A204.1 (cell line): Measurements from ENCODE around the gene KLHDC4.
"Not testable (repeated sequence)": the region's sequence is repeated elsewhere in the genome, so short reads cannot be mapped to it uniquely, and the experiment has no call there.

Source experiments
- FAIRE-seq: peaks from 2 replicates; lab custom pipeline; 2012; peaks lifted over from hg19 to GRCh38; lab: Jason Lieb, UNC

Gene KLHDC4

DNA sequence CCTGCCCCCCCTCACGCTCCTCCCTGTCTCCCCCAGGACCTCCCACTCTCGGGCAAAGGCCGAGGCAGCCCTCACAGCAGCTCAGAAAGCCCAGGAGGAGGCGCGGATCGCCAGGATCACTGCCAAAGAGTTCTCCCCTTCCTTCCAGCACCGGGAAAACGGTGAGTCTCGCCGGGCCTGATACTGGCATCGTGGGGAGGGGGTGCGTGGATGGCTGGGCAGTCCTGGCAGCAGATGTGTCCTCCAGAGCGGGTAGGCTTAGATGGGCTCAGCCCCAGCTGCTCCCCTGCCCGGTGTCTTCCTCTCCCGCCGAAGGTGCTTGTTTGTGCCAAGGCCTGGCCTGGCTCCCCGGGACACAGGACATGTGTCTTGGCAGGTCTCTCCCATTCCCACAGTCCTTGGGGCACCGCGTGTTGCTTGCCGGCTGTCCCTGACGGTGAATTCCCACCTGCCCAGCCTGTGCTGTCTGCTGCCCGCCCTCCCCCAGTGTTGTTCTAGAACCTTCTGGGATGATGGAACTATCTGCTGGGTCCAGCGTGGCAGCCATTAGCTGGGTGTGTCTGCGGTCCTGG, 81.6 kb downstream of the KLHDC4 start:
- FAIRE-seq = no peak

DNA sequence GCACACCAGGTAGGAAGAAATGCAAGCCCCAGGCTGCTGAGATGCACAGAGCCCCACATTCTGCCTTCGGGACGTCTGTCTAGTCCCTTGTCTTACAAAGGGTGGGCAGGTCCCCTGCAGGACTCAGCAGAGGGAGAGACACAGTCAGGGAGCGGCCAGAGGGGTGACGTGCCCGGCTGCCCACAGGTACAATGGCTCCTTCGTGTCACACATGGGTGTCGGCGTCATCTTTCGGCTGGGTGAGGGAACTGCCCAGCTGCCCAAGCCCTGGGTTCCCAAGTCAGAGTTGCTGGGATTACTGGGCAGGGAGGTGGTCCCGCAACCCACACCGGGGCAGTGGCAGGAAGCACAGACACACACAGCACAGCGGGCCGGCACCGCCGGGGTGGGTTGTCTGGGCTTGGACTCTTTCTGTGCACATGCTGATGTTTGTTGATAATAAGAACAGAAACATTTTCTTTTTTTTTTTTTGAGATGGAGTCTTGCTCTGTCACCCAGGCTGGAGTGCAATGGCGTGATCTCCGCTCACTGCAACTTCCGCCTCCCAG, 82.9 kb downstream of the KLHDC4 start:
- no peak for FAIRE-seq

DNA sequence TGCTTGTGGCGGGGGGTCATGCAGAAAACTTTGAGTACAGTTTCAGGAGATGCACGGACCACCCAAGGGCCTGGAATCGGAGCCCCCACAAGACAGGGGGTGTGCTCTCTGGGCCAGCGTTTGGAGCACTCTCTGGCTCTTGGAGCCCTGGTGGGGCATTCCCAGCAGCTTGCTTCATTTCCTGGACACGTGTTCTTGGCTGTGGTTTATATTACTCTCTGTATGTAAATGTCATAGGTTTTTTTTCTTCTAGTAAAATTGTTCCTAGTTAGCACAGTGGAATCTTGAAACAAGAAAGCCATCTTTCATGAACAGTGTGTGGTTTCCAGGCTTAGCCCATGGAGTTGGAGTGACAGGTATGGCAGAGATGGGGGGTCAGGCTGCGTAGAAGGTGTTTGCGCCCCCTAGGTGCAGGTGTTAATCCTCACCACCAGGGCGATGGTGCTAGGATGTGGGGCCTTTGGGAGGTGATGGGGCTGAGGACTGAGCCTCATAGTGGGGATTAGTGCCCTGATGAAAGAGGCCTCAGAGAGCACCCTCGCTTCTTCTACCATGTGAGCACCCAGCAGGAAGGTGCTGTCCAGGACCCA, 83.7 kb downstream of the KLHDC4 start:
- FAIRE-seq = no peak

DNA sequence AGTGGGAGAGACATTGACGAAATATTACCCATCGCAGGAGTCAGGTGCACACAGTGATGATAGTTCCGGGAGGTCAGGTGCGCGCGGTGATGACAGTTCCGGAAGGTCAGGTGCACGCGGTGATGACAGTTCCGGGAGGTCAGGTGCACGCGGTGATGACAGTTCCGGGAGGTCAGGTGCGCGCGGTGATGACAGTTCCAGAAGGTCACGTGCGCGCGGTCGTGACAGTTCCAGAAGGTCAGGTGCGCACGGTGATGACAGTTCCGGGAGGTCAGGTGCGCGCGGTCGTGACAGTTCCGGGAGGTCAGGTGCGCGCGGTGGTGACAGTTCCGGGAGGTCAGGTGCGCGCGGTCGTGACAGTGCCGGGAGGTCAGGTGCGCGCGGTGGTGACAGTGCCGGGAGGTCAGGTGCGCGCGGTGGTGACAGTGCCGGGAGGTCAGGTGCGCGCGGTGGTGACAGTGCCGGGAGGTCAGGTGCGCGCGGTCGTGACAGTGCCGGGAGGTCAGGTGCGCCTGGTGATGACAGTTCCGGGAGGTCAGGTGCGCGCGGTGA, 84.7 kb downstream of the KLHDC4 start:
- FAIRE-seq = not testable (repeated sequence)

DNA sequence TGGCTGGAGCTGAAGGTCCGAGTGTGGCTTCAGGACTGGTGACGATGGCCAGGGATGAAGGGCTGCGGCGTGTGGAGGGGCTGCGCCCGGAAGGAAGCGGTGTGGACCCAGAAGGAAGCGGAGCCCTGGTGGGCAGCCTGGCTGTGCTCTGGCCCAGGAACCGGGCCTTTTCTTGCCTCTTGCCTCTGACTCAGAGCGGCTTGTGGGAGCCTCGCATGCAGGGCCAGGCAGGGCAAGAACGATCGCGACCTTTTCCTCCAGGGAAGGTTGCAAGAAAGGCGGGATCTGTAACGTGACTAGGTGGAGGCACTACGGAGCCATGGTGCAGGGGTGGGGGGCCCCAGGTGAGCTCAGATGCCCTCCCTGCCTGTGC, 85.5 kb downstream of the KLHDC4 start:
- FAIRE-seq = no peak

DNA sequence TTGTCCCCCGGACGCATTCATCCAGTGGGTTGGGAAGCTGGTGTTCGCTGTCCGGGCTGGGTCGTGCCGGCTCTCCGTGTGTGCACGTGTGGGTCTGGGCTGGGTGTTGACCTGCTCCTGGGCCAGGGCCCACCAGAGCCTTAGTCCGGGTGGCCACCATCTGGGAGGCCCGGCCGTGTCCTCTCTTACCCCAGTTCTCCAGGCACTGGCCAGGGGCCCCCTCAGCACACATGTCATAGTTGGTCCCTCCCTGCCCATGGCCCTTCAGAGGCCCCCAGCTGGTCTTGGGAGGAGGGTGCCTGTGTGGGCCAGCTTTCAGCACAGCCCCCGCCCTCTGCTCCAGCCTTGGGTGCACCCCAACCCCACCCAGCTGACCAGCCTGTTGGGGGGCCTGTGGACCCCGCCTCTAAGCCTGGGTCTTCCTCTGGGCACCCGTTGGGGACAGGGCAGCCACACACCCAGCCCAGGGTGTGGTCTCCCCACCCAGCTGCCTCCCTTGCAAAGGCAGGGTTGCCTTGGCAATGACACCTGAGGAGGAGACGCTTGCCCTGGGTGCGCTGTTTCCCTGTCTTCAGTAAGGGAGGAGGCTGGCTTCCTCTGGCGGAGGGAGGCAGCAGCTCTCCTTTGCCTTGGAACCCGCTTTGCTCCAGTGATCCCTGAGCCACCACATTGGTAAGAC, 86.1 kb downstream of the KLHDC4 start:
- no peak for FAIRE-seq

DNA sequence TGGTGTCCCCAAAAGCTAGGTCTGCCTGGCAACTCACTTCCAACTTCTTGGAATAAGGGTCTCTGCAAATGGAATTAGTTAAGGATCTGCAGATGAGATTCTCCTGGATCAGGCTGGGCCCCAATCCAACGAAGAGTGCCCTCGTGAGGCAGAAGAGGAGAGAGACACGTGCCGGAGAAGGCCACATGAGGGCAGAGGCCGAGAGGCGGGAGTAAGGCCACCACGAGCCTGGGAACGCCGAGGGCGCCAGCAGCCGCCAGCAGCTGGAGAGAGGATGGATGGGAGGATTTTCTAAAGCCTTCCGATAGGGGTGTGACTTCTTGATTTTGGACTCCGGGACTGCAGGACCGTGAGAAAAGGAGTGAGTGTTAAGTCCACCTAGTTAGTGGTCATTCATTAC, 87.2 kb downstream of the KLHDC4 start:
- no peak for FAIRE-seq

DNA sequence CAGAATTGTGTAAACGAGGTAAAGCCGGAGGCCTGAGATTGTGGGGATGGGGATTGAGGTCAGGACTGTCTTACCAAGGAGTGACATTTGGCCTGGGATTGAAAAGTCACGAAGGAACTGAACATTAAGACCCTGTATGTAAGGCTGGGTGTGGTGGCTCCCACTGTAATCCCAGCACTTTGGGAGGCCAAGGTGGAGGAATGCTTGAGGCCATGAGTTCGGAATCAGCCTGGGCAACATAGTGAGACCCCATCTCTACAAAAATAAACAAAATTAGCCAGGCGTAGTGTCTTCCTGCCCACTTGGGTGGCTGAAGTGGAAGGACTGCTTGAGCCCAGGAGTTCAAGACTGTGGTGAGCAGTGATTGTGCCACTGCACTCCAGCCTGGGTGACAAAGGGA, 88.0 kb downstream of the KLHDC4 start:
- no peak for FAIRE-seq

DNA sequence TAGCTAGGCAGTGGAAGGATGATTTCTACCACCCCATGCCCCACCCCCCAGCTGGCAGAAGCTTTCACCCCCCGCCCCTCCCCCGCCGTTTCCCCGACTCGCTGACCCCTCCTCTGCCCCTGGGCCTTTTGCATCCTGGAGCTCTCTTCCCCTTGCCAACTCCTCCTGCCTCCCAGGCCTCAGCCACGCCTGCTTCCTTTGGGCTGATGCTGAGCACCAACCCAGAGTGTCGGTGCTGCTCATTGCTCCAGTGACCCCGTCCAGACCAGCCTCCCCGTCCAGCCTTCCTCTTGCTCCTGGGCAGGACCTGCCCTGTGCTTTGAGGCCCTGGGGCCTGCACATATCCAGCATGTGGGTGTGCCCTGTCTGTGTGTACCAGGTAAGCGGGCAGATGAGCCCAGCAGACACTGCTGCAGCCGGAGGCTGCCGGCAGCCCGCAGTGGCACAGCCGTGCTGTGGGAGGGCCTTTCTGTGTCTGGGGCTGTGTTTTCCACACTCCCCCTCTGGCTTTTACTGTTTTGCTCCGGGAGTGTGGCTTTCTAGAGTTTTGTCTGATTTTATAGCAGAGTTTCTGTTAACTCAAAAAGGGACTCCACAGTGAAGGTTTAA, 90.6 kb downstream of the KLHDC4 start:
- FAIRE-seq = no peak

DNA sequence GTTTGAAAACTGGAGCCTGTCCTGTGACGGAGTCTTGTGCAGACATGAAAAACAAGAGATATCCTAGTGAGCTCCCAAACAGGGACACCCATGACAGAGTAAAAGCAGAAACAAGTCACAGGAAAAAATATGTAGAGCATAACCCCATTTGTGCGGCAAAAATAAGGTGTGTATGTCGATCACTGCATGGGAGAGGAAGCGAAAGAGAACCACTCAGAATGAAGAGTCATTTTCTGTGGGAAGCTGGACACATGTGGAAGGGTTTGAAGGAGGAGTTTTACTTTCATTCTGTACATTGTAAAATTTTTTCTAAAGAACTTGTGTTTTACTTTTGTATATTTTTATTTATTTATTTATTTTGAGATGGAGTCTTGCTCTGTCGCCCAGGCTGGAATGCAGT, 91.4 kb downstream of the KLHDC4 start:
- FAIRE-seq = no peak

DNA sequence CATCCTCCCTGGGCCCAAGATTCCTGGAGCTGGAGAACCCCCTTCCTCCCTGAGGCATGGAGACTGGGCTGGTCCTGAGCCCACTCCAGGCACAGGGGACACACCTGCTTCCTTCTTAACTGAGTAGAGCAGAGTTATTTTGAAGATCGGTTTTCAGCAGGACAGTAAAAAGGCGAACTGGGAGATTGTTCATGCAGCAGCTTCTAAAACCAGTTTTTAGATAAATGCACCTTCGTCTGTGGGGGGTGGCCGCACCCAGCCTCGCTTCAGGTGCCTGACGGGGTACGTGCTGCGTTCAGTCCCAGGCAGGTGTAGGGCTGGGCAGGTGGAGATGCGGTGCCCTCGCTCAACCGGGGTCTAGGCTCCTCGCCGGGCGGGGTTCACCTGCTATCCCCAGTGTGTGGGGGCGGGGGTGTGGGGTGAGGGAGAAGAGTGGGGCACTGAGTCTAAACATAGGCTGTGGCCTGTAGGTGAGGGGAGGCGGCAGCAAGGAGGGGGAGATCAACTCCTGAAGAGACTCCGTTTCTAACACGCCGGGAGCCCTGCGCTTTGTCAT, 94.0 kb downstream of the KLHDC4 start:
- FAIRE-seq = no peak

DNA sequence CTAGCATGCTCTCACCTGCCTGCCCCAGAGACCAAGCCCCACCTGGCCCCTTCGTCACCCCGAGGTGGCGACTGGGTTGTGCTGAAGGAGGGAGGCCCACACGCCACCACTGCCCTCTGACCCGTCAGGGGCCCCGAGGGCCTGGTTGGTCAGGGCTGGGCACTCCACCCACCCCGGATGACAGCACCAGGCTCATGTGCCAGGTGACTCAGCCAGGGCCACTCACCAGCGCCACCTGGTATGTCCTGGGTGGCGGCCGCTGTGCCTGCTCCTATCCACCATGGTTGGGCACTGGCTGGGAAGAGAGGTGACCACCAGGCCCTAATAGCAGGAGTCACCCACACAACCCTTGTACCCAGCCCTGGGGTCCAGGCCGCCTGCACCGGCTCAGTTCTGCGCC, 94.6 kb downstream of the KLHDC4 start:
- FAIRE-seq = no peak

DNA sequence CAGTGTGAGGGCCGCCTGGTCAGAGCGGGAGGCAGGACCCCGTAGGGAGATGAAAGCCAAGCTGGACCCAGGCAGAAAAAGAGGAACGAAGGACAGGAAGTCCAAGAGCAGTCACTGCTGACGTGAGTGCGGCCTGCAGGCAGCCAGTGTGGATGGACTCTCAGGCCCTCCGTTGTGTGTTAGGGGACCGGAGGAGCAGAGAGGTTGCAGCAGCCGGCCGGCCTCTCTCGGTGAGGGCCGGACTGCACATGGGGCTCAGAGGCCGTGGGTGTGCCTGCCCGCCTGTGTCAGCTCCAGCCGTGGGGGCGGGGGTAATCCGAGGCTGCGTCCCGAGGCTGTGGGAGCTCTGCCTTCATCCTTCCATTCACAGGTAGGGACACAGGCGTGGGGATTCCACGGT, 96.1 kb downstream of the KLHDC4 start:
- FAIRE-seq = no peak

DNA sequence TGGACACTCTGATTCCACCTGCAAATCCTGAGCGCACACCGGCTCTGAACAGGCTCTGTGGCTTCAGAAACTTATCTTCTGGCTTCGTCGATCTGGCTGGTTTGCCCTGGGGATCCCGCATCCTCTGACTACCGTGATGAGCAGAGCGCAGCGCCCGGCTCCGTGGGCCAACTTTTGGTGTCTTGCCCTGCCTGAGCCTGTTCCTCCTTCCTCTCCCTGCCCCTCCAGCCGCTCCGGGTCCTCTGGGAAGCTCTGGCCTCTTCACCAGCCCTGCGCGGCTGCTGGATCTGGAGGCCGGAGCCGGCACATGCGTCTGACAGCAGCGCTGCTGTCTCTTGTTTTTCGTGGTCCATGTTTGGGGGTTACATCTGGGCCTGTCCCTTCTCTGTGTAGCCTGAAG, 97.8 kb downstream of the KLHDC4 start:
- FAIRE-seq = no peak

DNA sequence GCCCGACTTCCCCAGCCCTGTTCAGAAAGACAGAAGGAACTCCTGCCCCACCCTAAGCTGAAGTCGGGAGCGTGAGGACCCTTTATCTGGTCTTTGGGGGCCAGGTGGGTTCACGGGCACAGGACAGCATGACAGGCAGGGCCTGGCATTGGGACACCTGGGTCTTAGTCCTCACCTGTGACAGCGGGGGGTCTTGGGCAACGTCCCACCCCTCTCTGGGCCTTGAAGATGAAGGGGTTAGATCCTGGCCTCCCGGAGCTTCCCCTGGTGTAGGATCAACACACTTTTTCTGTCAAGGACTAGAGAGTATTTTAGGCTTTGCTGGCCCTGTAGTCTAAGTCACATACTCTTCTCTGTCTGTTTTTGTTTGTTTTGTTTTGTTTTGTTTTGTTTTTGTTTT, 98.3 kb downstream of the KLHDC4 start:
- FAIRE-seq = no peak

DNA sequence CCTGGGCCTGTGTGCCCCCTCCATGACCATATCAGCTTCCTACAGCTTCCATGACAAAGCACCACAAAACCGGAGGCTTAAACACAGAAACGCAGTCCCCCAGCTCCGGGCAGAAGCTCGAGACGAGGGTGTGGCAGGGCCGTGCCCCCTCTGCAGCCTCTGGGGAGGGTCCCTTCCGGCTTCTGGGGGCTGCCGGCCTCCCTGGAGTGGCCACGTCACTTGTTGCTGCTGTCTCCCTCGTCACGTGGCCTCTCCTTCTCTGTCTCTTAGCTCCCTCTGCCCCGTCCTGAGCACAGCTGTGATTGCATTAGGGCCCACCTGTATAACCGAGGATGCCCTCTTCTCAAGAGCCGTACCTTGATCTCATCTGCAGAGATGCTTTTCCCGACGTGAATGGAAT, 98.9 kb downstream of the KLHDC4 start:
- no peak for FAIRE-seq

DNA sequence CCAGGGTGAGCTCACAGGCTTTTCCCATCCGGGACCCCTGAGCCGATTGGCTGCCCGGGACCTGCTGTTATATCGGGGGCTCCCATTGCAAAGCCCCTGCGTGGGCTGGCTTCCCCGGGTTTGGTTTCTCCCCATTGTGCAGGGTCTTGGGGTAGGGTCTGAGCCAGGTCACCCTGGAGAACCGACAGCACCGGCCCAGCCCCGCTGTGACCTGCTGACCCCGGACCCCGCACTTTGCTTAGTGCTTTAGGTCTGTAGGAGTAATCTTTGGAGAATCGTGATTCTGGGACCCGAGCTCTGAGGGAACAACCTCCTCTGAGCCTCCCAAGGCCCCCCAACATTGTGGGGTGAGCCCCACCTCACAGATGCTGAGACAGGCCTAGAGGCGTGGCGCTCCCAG, 100.6 kb downstream of the KLHDC4 start:
- no peak for FAIRE-seq

DNA sequence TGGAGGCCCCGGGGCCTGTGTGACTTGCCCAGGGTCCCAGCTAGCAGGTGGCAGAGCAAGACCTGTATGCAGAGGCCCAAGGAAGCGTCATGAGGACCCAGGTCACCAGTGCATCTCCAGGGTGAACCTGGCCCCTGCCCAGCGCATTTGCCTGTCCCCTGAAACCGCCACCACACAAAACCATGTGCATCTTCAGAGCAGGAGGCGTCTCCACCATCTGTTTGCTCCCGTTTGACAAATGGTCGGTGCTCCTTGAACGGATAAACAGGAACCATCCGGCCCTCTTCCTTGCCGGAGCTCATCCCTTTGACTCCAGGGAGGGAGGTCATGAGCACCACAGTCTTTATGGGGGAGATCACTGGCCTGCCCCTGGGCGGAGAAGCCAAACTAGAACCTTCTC, 101.0 kb downstream of the KLHDC4 start:
- FAIRE-seq = no peak

DNA sequence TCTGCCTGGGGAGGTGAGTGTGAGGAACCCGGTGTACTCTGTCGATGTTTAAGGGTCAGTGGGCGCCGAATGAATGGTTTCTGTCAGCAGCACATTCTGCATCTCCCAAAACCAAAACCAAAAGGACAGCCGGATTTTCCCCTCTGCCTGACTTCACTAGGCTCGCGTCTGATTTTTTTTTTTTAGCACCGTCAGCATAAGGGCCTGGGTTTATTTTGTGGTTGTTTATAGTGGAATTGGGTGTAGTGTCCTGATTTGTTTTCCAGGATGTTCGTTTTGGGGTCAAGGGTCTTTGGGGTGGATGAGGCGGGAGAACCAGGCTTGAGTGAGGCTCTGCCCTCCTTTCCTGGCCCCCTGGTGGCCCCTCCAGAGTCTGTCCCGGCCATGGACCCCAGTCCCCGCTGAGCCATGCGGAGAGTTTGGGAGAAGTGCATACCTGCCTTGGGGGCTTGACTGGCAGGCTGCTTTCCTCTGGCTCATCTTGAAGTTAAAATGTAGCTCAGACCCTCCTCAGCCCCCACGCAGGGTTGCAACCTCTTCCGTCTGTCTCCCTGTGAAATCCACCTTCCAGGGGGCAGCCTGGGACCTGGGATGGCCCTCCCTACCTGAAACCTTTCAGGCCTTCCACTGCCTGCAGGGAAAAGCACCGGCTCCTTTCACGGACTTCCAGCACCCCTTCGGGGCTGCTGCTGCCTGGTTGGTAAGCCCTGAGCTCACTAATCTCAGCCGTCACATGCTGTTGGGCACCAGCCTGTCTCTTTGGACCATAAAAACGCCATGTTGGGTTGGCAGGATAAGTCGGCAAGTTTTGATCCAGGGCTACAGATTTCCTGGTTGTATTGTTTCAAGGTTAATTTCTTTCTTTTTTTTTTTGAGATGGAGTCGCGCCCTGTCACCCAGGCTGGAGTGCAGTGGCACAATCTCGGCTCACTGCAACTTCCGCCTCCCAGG, 103.3 kb downstream of the KLHDC4 start:
- no peak for FAIRE-seq

DNA sequence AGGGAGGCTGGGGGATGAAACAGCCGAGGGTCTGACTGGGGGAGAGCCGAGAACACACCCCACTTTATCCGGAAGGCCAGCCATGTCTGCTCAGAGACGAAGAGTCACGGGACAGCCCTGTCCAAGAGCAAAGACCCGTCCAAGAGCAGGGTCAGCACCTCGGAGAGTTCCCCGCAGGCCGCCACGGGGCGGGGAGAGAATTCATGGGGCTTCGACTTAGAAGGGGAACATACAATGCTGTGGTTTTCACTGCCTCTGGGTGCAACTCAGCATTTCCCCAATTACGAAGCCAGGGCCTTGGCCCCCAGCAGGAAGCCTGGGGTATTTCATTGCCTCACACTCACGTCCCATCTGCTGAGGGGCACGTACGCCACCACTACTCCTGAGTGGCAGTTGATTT, 104.2 kb downstream of the KLHDC4 start:
- FAIRE-seq = no peak

DNA sequence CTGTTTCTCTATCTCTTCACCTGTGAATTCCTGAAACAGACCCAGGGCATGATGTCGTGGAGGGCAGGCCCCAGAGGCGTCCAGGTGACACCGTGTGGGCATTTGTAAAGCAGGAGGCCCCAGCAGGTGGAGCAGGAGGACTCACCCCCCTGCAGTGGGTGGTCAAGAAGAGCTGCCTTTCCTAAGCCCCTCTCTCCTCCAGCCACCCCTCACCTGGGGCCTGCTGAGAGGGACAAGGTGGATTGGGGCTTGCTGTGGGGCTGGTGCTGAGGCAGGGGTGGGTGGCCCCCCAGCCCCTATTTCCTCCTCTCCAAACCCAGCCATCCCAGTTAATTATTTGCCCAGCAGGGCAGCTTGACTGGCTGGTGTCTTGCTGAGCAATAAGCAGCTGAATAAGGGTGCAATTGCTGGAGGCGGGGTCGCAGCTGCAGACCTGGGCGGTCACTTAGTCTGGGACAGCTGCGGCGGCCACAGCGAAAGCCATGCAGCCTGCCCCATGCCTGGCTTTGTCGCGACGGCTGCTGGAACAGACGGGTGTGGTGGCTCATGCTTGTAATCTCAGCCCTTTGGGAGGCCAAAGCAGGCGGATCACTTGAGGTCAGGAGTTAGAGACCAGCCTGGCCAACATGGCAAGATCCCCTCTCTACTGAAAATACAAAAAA, 107.1 kb downstream of the KLHDC4 start:
- no peak for FAIRE-seq
